Measurements from ENCODE around the gene C6orf136. TPM values are rescaled to one million over a fixed set of nuclear protein-coding genes. Genes with fewer than 3 reads are reported as not detected.
A peak's percentile ranks its signal among the peaks of the same experiment; 100 is the strongest.
"Not testable (repeated sequence)": the region's sequence is repeated elsewhere in the genome, so short reads cannot be mapped to it uniquely, and the experiment has no call there.

The C6orf136 gene
- total RNA-seq: 7.6 and 12.7 TPM in 2 replicates

- H3K27me3 ChIP-seq (ENCODE audit: control insufficient read depth, insufficient read depth, low read length): no peaks in the 10 kb centered on the region
- TF ChIP-seq CTCF (IDR thresholded peaks at IDR 0.05; ENCODE audit: insufficient read depth, low read length, poor library complexity, severe bottlenecking): no peak
- H3K36me3 ChIP-seq (ENCODE audit: control insufficient read depth, insufficient read depth, low read length): no peaks in the 10 kb centered on the region
- DNase-seq (ENCODE audit: low read depth): peak; percentile 72
- peak within 1 kb of the TSS; percentile 99 for H3K4me3 ChIP-seq (ENCODE audit: low read depth, low read length)
Measured at GRCh38 chr6:30646450-30647241, at the start of gene C6orf136. C6orf136 (plus strand) TSS chr6:30647133; CDS start chr6:30647232, 99 bp downstream.

GRCh38 chr6:30597315-30598144 is 49.4 kb upstream of the C6orf136 start:
- not testable (repeated sequence) for H3K27me3 ChIP-seq (ENCODE audit: control insufficient read depth, insufficient read depth, low read length); H3K4me3 ChIP-seq (ENCODE audit: low read depth, low read length); H3K36me3 ChIP-seq (ENCODE audit: control insufficient read depth, insufficient read depth, low read length); DNase-seq (ENCODE audit: low read depth)
- TF ChIP-seq CTCF (IDR thresholded peaks at IDR 0.05; ENCODE audit: insufficient read depth, low read length, poor library complexity, severe bottlenecking): peak; percentile 66

GRCh38 chr6:30598912-30599624 is 47.9 kb upstream of the C6orf136 start:
- no peak overlapping the region for H3K4me3 ChIP-seq (ENCODE audit: low read depth, low read length)
- no peak for TF ChIP-seq CTCF (IDR thresholded peaks at IDR 0.05; ENCODE audit: insufficient read depth, low read length, poor library complexity, severe bottlenecking)
- H3K36me3 ChIP-seq (ENCODE audit: control insufficient read depth, insufficient read depth, low read length): peaks cover 6% of the 10 kb centered on the region
- no peak for DNase-seq (ENCODE audit: low read depth)
- H3K27me3 ChIP-seq (ENCODE audit: control insufficient read depth, insufficient read depth, low read length): no peaks in the 10 kb centered on the region

- no peak overlapping the region for H3K4me3 ChIP-seq (ENCODE audit: low read depth, low read length)
- TF ChIP-seq CTCF (IDR thresholded peaks at IDR 0.05; ENCODE audit: insufficient read depth, low read length, poor library complexity, severe bottlenecking): no peak
- H3K36me3 ChIP-seq (ENCODE audit: control insufficient read depth, insufficient read depth, low read length): peaks cover 7% of the 10 kb centered on the region
- no peaks in the 10 kb centered on the region for H3K27me3 ChIP-seq (ENCODE audit: control insufficient read depth, insufficient read depth, low read length)
- DNase-seq (ENCODE audit: low read depth): no peak
Measured at GRCh38 chr6:30599625-30600324, 47.2 kb upstream of the C6orf136 start.

GRCh38 chr6:30600451-30600961 is 46.4 kb upstream of the C6orf136 start:
- H3K27me3 ChIP-seq (ENCODE audit: control insufficient read depth, insufficient read depth, low read length): no peaks in the 10 kb centered on the region
- DNase-seq (ENCODE audit: low read depth): no peak
- TF ChIP-seq CTCF (IDR thresholded peaks at IDR 0.05; ENCODE audit: insufficient read depth, low read length, poor library complexity, severe bottlenecking): no peak
- H3K4me3 ChIP-seq (ENCODE audit: low read depth, low read length): no peak overlapping the region
- H3K36me3 ChIP-seq (ENCODE audit: control insufficient read depth, insufficient read depth, low read length): peaks cover 9% of the 10 kb centered on the region

All from kidney epithelial cell (primary cell).